SU-DHL-6 (cell line): ENCODE data around the gene RNF187.

Experiments used
- H2AFZ ChIP-seq: fragments of 200-600 bp; sonication (generic); 2 replicates; pipeline ENCODE4 v1.6.1; 2014; ENCODE audit warnings: low read depth, mild to moderate bottlenecking, moderate library complexity, mixed read lengths, antibody characterized with exemption, low read length; ENCODE audit not compliant: severe bottlenecking
- H3F3A ChIP-seq: fragments of 200-600 bp; shearing (Covaris generic); 2 replicates; pipeline ENCODE4 v1.6.0; 2016; ENCODE audit warnings: antibody characterized with exemption, mild to moderate bottlenecking; ENCODE audit not compliant: insufficient read depth
- H3K27ac ChIP-seq: fragments of 200-600 bp; sonication (generic); 2 replicates; pipeline ENCODE4 v1.5.1; 2016; ENCODE audit warnings: low read depth, mild to moderate bottlenecking, low read length, moderate library complexity, mixed read lengths
- H3K27me3 ChIP-seq: fragments of 200-600 bp; sonication (generic), shearing (Covaris generic); 2 replicates; pipeline ENCODE4 v1.6.0; 2014; ENCODE audit warnings: mild to moderate bottlenecking, low read length
- H3K36me3 ChIP-seq: fragments of 200-600 bp; sonication (generic); 2 replicates; pipeline ENCODE4 v1.6.1; 2014; ENCODE audit warnings: mild to moderate bottlenecking, low read length, mixed read lengths
- H3K4me2 ChIP-seq: fragments of 300-600, 200-600 bp; shearing (Covaris generic), sonication (generic); 2 replicates; pipeline ENCODE4 v1.6.0; 2014; ENCODE audit warnings: low read length, low read depth, mild to moderate bottlenecking; ENCODE audit not compliant: poor library complexity, severe bottlenecking
- H3K4me3 ChIP-seq: fragments of 200-600 bp; sonication (generic); 2 replicates; pipeline ENCODE4 v1.5.1; 2014; ENCODE audit warnings: antibody characterized with exemption, low read length, mild to moderate bottlenecking, mixed read lengths; ENCODE audit not compliant: insufficient read depth, poor library complexity, severe bottlenecking
- H3K79me2 ChIP-seq: fragments of 200-600 bp; sonication (generic); 2 replicates; pipeline ENCODE4 v1.6.1; 2014; ENCODE audit warnings: mild to moderate bottlenecking, low read length, moderate library complexity; ENCODE audit not compliant: insufficient read depth
- H3K9ac ChIP-seq: fragments of 200-600 bp; sonication (generic); 2 replicates; pipeline ENCODE4 v1.7.0; 2014; ENCODE audit warnings: mild to moderate bottlenecking, low read length
- H3K9me2 ChIP-seq: fragments of 200-600 bp; sonication (generic); replicated peaks from 2 replicates; pipeline ENCODE4 v1.6.1; 2014; ENCODE audit warnings: low read length; ENCODE audit not compliant: insufficient read depth
- H3K9me3 ChIP-seq: fragments of 200-600 bp; sonication (generic); 2 replicates; pipeline ENCODE4 v1.6.1; 2014; ENCODE audit warnings: low read length, mixed read lengths; ENCODE audit not compliant: insufficient read depth
- H4K20me1 ChIP-seq: fragments of 200-600 bp; sonication (generic); 2 replicates; pipeline ENCODE4 v1.6.1; 2014; ENCODE audit warnings: low read depth, mild to moderate bottlenecking, antibody characterized with exemption, low read length, moderate library complexity, mixed read lengths
- CTCF ChIP-seq: fragments of 200-600 bp; sonication (generic); IDR thresholded peaks from one replicate; pipeline ENCODE4 v1.5.1; 2017; ENCODE audit warnings: antibody characterized with exemption, mild to moderate bottlenecking, low read length, moderate library complexity; ENCODE audit not compliant: insufficient read depth, poor library complexity, severe bottlenecking
- EZH2phosphoT487 ChIP-seq: fragments of 200-600 bp; sonication (generic), shearing (Covaris generic); conservative IDR thresholded peaks from 2 replicates; pipeline ENCODE4 v1.6.1; 2018; ENCODE audit warnings: mild to moderate bottlenecking, antibody characterized with exemption, low read length, moderate library complexity, mixed read lengths

The RNF187 gene

GRCh38 chr1:228494391-228494790 lies 7.2 kb downstream of the RNF187 start:
- H3F3A ChIP-seq = no peaks in the 10 kb centered on the region
- no peak overlapping the region for H3K9ac ChIP-seq
- H3K4me3 ChIP-seq = no peak overlapping the region
- H3K9me2 ChIP-seq = no peaks in the 10 kb centered on the region
- H4K20me1 ChIP-seq = no peaks in the 10 kb centered on the region
- no peaks in the 10 kb centered on the region for H3K27me3 ChIP-seq
- peaks cover 5% of the 10 kb centered on the region; the same call in 1 of the 2 replicates for H3K79me2 ChIP-seq
- no peak overlapping the region for H3K27ac ChIP-seq
- no peaks in the 10 kb centered on the region for H3K9me3 ChIP-seq
- H2AFZ ChIP-seq = no peak overlapping the region
- TF ChIP-seq CTCF = no peak
- no peak for TF ChIP-seq EZH2phosphoT487
- no peaks in the 10 kb centered on the region for H3K36me3 ChIP-seq
- H3K4me2 ChIP-seq = no peak overlapping the region

GRCh38 chr1:228494970-228495853 lies 8.0 kb downstream of the RNF187 start:
- Histone ChIP-seq H3K79me2 (peaks cover 5% of the 10 kb centered on the region; the same call in 1 of the 2 replicates), H4K20me1 (no peaks in the 10 kb centered on the region)
- no peak for TF ChIP-seq CTCF
- TF ChIP-seq EZH2phosphoT487 = no peak

GRCh38 chr1:228496084-228496483 lies 8.9 kb downstream of the RNF187 start:
- Histone ChIP-seq H3F3A (0 out of 2 replicates have a peak, but pooled peaks cover 3% of the 10 kb centered on the region), H3K36me3 (no peaks in the 10 kb centered on the region), H3K79me2 (no peaks in the 10 kb centered on the region), H2AFZ (no peak overlapping the region), H3K4me2 (no peak overlapping the region), H3K9me2 (no peaks in the 10 kb centered on the region), H3K4me3 (no peak overlapping the region), H3K27ac (no peak overlapping the region), H3K27me3 (no peaks in the 10 kb centered on the region), H4K20me1 (no peaks in the 10 kb centered on the region), H3K9me3 (no peaks in the 10 kb centered on the region), H3K9ac (no peak overlapping the region)
- TF ChIP-seq EZH2phosphoT487 (no peak), CTCF (no peak)

More at GRCh38 chr1:228494970-228495853, 8.0 kb downstream of the RNF187 start:
- H3K9me2 ChIP-seq = no peaks in the 10 kb centered on the region
- 0 out of 2 replicates have a peak, but pooled peaks cover 3% of the 10 kb centered on the region for H3F3A ChIP-seq
- no peak overlapping the region for H3K4me3 ChIP-seq
- H3K36me3 ChIP-seq = no peaks in the 10 kb centered on the region
- H3K9me3 ChIP-seq = no peaks in the 10 kb centered on the region
- no peak overlapping the region for H3K9ac ChIP-seq
- no peak overlapping the region for H3K27ac ChIP-seq
- no peak overlapping the region for H2AFZ ChIP-seq
- no peaks in the 10 kb centered on the region for H3K27me3 ChIP-seq
- no peak overlapping the region for H3K4me2 ChIP-seq
